ENCODE measurements around the gene SNX2. TPM values are rescaled to one million over a fixed set of nuclear protein-coding genes. Genes with fewer than 3 reads are reported as not detected.

SNX2 gene
- total RNA-seq, 1 donor from 2014 or later, result 120 TPM

GRCh38 chr5:122844136-122844909 lies 69.4 kb downstream of the SNX2 start:
- no peak for TF ChIP-seq CTCF (IDR thresholded peaks at IDR 0.05)
- Histone ChIP-seq H3K27ac (peak overlapping the region; percentile 92), H3K36me3 (no peaks in the 10 kb centered on the region), H3K9me3 (no peaks in the 10 kb centered on the region), H3K27me3 (ENCODE audit: low read depth) (no peaks in the 10 kb centered on the region), H3K4me1 (peaks cover 39% of the 10 kb centered on the region), H3K4me3 (peak overlapping the region; percentile 91)
- intact Hi-C loops (cut with DNase I), result no loop called here
- no peak for DNase-seq
- peak; percentile 3 to 29 for ATAC-seq

GRCh38 chr5:122844910-122845228 lies 70.0 kb downstream of the SNX2 start:
- ATAC-seq (peak; percentile 2 to 5), DNase-seq (no peak)
- no peak for TF ChIP-seq CTCF (IDR thresholded peaks at IDR 0.05)
- Histone ChIP-seq H3K27ac (peak overlapping the region; percentile 92), H3K36me3 (no peaks in the 10 kb centered on the region), H3K9me3 (no peaks in the 10 kb centered on the region), H3K4me1 (peaks cover 43% of the 10 kb centered on the region), H3K4me3 (peak overlapping the region; percentile 91), H3K27me3 (ENCODE audit: low read depth) (no peaks in the 10 kb centered on the region)
- intact Hi-C loops (cut with DNase I), result no loop called here

- Histone ChIP-seq H3K36me3 (no peaks in the 10 kb centered on the region), H3K27ac (peak within 1 kb of the TSS; percentile 92), H3K27me3 (ENCODE audit: low read depth) (no peaks in the 10 kb centered on the region), H3K4me3 (peak within 1 kb of the TSS; percentile 91), H3K4me1 (peaks cover 47% of the 10 kb centered on the region), H3K9me3 (no peaks in the 10 kb centered on the region)
- TF ChIP-seq CTCF (IDR thresholded peaks at IDR 0.05), result no peak
- DNase-seq (peak; percentile 92), ATAC-seq (peak; percentile 90 to 92)
- intact Hi-C loops (cut with DNase I), result no loop called here
These were observed 70.6 kb downstream of the SNX2 start, which contains the start of gene SNX24 for GRCh38 chr5:122845229-122846050. Gene SNX24, plus strand, starts transcription at chr5:122845613. Its CDS starts 21 bp downstream, at chr5:122845634.

GRCh38 chr5:122846051-122846550 lies 71.2 kb downstream of the SNX2 start:
- no peak for TF ChIP-seq CTCF (IDR thresholded peaks at IDR 0.05)
- peaks cover 53% of the 10 kb centered on the region for H3K4me1 ChIP-seq
- no peaks in the 10 kb centered on the region for H3K36me3 ChIP-seq
- intact Hi-C loops (cut with DNase I), result no loop called here
- ATAC-seq (peak; percentile 28 to 60), DNase-seq (no peak)
- H3K4me3 ChIP-seq, result peak overlapping the region; percentile 91
- no peaks in the 10 kb centered on the region for H3K27me3 ChIP-seq (ENCODE audit: low read depth)
- no peaks in the 10 kb centered on the region for H3K9me3 ChIP-seq
- H3K27ac ChIP-seq, result peak overlapping the region; percentile 92

- no peak for TF ChIP-seq CTCF (IDR thresholded peaks at IDR 0.05)
- Histone ChIP-seq H3K9me3 (no peaks in the 10 kb centered on the region), H3K27ac (peak overlapping the region; percentile 47), H3K36me3 (no peaks in the 10 kb centered on the region), H3K27me3 (ENCODE audit: low read depth) (no peaks in the 10 kb centered on the region), H3K4me3 (no peak overlapping the region), H3K4me1 (peaks cover 53% of the 10 kb centered on the region)
- ATAC-seq (no peak), DNase-seq (no peak)
- intact Hi-C loops (cut with DNase I), result no loop called here
These were observed 72.8 kb downstream of the SNX2 start for GRCh38 chr5:122847687-122848081.
